Heart right ventricle (tissue), 16 donors: ENCODE data around the gene RAB22A. TPM values are rescaled to one million over a fixed set of nuclear protein-coding genes. Genes with fewer than 3 reads are reported as not detected.
A peak's percentile ranks its signal among the peaks of the same experiment; 100 is the strongest.
"Not testable (repeated sequence)": the region's sequence is repeated elsewhere in the genome, so short reads cannot be mapped to it uniquely, and the experiment has no call there.

ENCODE experiments used
- ATAC-seq, 8 donors: fragments of 200-7000 bp; cut with Tn5 transposase; one replicate each; pipeline ENCODE4 v1.9.1; 2020; ENCODE audit warnings: mild to moderate bottlenecking in 8 of 8, moderate library complexity in 8 of 8, moderate number of reproducible peaks in 1 of 8
- DNase-seq, 2 donors: peaks; one replicate each; pipeline ENCODE4 v3.0.0-alpha.2; 2020
- H3K27ac ChIP-seq, 10 donors: fragments of 200-600 bp; sonication (generic) in 2 of 10; one replicate each; pipeline versions ENCODE4 v1.5.0 to v1.8.0; 2020 to 2022; ENCODE audit warnings: mild to moderate bottlenecking in 3 of 10
- H3K27me3 ChIP-seq, 7 donors: fragments of 200-600 bp; one replicate each; pipeline ENCODE4 v1.8.0; 2021 to 2022; ENCODE audit warnings: mild to moderate bottlenecking in 2 of 7
- H3K36me3 ChIP-seq, 9 donors: fragments of 200-600 bp; sonication (generic) in 1 of 9; one replicate each; pipeline versions ENCODE4 v1.5.0 to v1.8.0; 2020 to 2022; ENCODE audit warnings: mild to moderate bottlenecking in 2 of 9
- H3K4me1 ChIP-seq, 9 donors: fragments of 200-600 bp; sonication (generic) in 1 of 9; one replicate each; pipeline versions ENCODE4 v1.5.0 to v1.8.0; 2020 to 2022; ENCODE audit warnings: mild to moderate bottlenecking in 4 of 9
- H3K4me3 ChIP-seq, 10 donors: fragments of 200-600 bp; sonication (generic) in 2 of 10; one replicate each; pipeline versions ENCODE4 v1.5.0 to v1.8.0; 2020 to 2022; ENCODE audit warnings: mild to moderate bottlenecking in 7 of 10, moderate library complexity in 2 of 10
- H3K9me3 ChIP-seq, 11 donors: fragments of 200-600 bp in 10 of 11; sonication (generic) in 2 of 11; one replicate each; pipeline versions ENCODE4 v1.5.0 to v1.8.0; 2013 to 2022; ENCODE audit warnings: mild to moderate bottlenecking in 2 of 11, control low read depth in 1 of 11, moderate library complexity in 1 of 11
- CTCF ChIP-seq, 9 donors: fragments of 200-600 bp; sonication (generic) in 2 of 9; IDR thresholded peaks; one replicate each; pipeline versions ENCODE4 v1.5.0 to v1.8.0; 2021 to 2022; ENCODE audit warnings: antibody characterized with exemption in 9 of 9, mild to moderate bottlenecking in 5 of 9, moderate library complexity in 1 of 9
- WGBS, 2 donors: extraction: QIAGEN DNeasy Blood & Tissue Kit; methylation state at CpG; one replicate each; pipeline ENCODE4 v1.1.7; 2013; ENCODE audit warnings: inconsistent platforms in 1 of 2; 5-methylcytosine and 5-hydroxymethylcytosine counted together
- intact Hi-C, 10 donors: fragments of 100-400 bp; cut with DNase I; formaldehyde crosslinking; loops; one replicate each; pipeline versions ENCODE4 v1.11.1 to v1.14.2; 2022
- polyA plus RNA-seq, 2 donors: library from polyadenylated mRNA; stranded (reverse); fragments of 200-250 nt; gene quantifications; one replicate each; pipeline ENCODE4 v1.2.3, GENCODE V29; 2013
- total RNA-seq, 10 donors: library from RNA; stranded (reverse); fragmentation: NEBNext Ultra II Directional in 3 of 10; extraction: Animal tissue kit (Norgen Biotek cat#: 25700) in 3 of 10; gene quantifications; one replicate each; pipeline versions ENCODE4 v1.2.1 to v1.2.4, GENCODE V29; 2021 to 2023
- donor health status: Arrhythmogenic right ventricular cardiomyopathy.
- donor health status: ischemic (EF 13 %, LVEDD 7.1; RV severe dilation, severe dysfunction).
- donor health status: healthy with polysubstance abuse.
- donor health status: DM: no; HTN: yes; CAD: no.
- donor health status: DM: no; HTN: no; CAD: no.
- donor health status: ischemic (EF 25% LVEDD 6.9; RV normal size, moderate dysfunction).
- donor health status: ischemic (EF 25% LVEDD 5.7; RV mildly dilated, moderate dysfunction).
- donor health status: healthy.
- donor health status: DM: yes; HTN: yes; CAD: no.
- donor health status: Ischemic cardiomyopathy.
- donor health status: ischemic (EF 35%, LVEDD 5.7; RV mildly dilated, moderate dysfunction).
- donor health status: nonischemic (EF 11% LVEDD 7.7; RV severe dilation, severe dysfunction).
- donor health status: DM: yes; HTN: yes; CAD: no.
- donor health status: PGD.
- donor health status: ischemic (EF 29% LVEDD 5.4; RV normal size, mild dysfunction).
- donor health status: nonischemic (EF 23%, LVEDD 6.1; RV moderate dilation, normal function).

RAB22A gene
- total and polyA plus RNA-seq, 12 donors: 4.2 to 8.5 (median 6.8) TPM

GRCh38 chr20:58407966-58408557, 98.5 kb downstream of the RAB22A start:
- Histone ChIP-seq H3K36me3 (no peaks in the 10 kb centered on the region), H3K27ac (peak overlapping the region in 3 of 10 donors; percentile 0 to 62 (median 17)), H3K4me1 (peaks cover 2 to 74% (median 54%) of the 10 kb centered on the region in 9 donors), H3K9me3 (no peaks in the 10 kb centered on the region), H3K4me3 (no peak overlapping the region), H3K27me3 (no peaks in the 10 kb centered on the region)
- 46 to 57% methylated on average over 2 of the region's 2 CpGs for WGBS, 2 donors
- intact Hi-C loops: no loop called here
- no peak for DNase-seq
- no peak for TF ChIP-seq CTCF (IDR thresholded peaks at IDR 0.05)
- peak in 2 of 8 donors; percentile 28 to 37 for ATAC-seq

- Histone ChIP-seq H3K27me3 (no peaks in the 10 kb centered on the region), H3K4me1 (peaks cover 2 to 67% (median 54%) of the 10 kb centered on the region in 9 donors), H3K9me3 (no peaks in the 10 kb centered on the region), H3K36me3 (no peaks in the 10 kb centered on the region), H3K27ac (peak overlapping the region in 2 of 10 donors; percentile 17 to 62), H3K4me3 (no peak overlapping the region)
- no peak for DNase-seq
- 30 to 39% methylated on average over 3 of the region's 3 CpGs for WGBS, 2 donors
- peak in 1 of 8 donors; percentile 35 for ATAC-seq
- intact Hi-C loops: no loop called here
- no peak for TF ChIP-seq CTCF (IDR thresholded peaks at IDR 0.05)
Observed at GRCh38 chr20:58408603-58409246, 99.2 kb downstream of the RAB22A start.

GRCh38 chr20:58414216-58414615, 104.7 kb downstream of the RAB22A start:
- ATAC-seq, DNase-seq, H3K27ac ChIP-seq, intact Hi-C loops, H3K9me3 ChIP-seq, H3K4me3 ChIP-seq, H3K27me3 ChIP-seq: not testable (repeated sequence)
- peaks cover 2 to 42% (median 19%) of the 10 kb centered on the region in 9 donors for H3K4me1 ChIP-seq
- peaks cover 0 to 15% (median 0%) of the 10 kb centered on the region in 9 donors for H3K36me3 ChIP-seq
- WGBS, 2 donors: 97 to 100% methylated on average over 5 to 19 of the region's 35 CpGs

GRCh38 chr20:58414786-58415185, 105.3 kb downstream of the RAB22A start:
- intact Hi-C loops, H3K9me3 ChIP-seq, H3K27ac ChIP-seq, H3K27me3 ChIP-seq, ATAC-seq, H3K4me3 ChIP-seq, DNase-seq: not testable (repeated sequence)
- H3K36me3 ChIP-seq: peaks cover 0 to 21% (median 0%) of the 10 kb centered on the region in 9 donors
- 95 to 97% methylated on average over 22 to 26 of the region's 26 CpGs for WGBS, 2 donors
- H3K4me1 ChIP-seq: peaks cover 2 to 37% (median 15%) of the 10 kb centered on the region in 9 donors

GRCh38 chr20:58416057-58416456, 106.5 kb downstream of the RAB22A start:
- no peak for TF ChIP-seq CTCF (IDR thresholded peaks at IDR 0.05)
- Histone ChIP-seq H3K36me3 (peaks cover 0 to 34% (median 6%) of the 10 kb centered on the region in 9 donors), H3K9me3 (no peaks in the 10 kb centered on the region), H3K27me3 (no peaks in the 10 kb centered on the region), H3K4me1 (peaks cover 0 to 26% (median 12%) of the 10 kb centered on the region in 9 donors), H3K4me3 (no peak overlapping the region), H3K27ac (no peak overlapping the region)
- ATAC-seq: no peak
- no peak for DNase-seq
- WGBS, 2 donors: 98 to 100% methylated on average over 1 of the region's 1 CpG
- intact Hi-C loops: no loop called here
